Adrenal gland (tissue), 12 donors: ENCODE results near the gene NUP210. TPM values are rescaled to one million over a fixed set of nuclear protein-coding genes. Genes with fewer than 3 reads are reported as not detected.
"Not testable (repeated sequence)": the region's sequence is repeated elsewhere in the genome, so short reads cannot be mapped to it uniquely, and the experiment has no call there.

ENCODE experiments used
- DNase-seq, 7 donors: peaks; one replicate each; pipeline ENCODE4 v3.0.0-alpha.2; 2019 to 2020
- H3K27ac ChIP-seq, 5 donors: fragments of 200-600 bp; sonication (generic) in 4 of 5; 1 replicate in 3 of 5; 2 replicates in 2 of 5; pipeline versions ENCODE4 v1.5.1 to v1.8.0; 2016 to 2020; ENCODE audit warnings: mild to moderate bottlenecking in 1 of 5
- H3K27me3 ChIP-seq: fragments of 200-600 bp; 2 replicates; pipeline ENCODE4 v1.8.0; 2021
- H3K36me3 ChIP-seq, 2 donors: fragments of 200-600 bp; replicated peaks in 1 of 2; 1 replicate in 1 of 2; 2 replicates in 1 of 2; pipeline versions ENCODE4 v1.5.1 to v1.8.0; 2018 to 2022
- H3K4me1 ChIP-seq, 2 donors: fragments of 200-600 bp; replicated peaks in 1 of 2; 1 replicate in 1 of 2; 2 replicates in 1 of 2; pipeline versions ENCODE4 v1.5.1 to v1.8.0; 2018 to 2021
- H3K4me3 ChIP-seq, 4 donors: fragments of 200-600 bp; sonication (generic) in 3 of 4; one replicate each; pipeline ENCODE4 v1.5.1; 2016 to 2018
- H3K9me3 ChIP-seq, 3 donors: fragments of 200-600 bp; sonication (generic) in 1 of 3; replicated peaks in 1 of 3; 1 replicate in 2 of 3; 2 replicates in 1 of 3; pipeline versions ENCODE4 v1.5.1 to v1.8.0; 2016 to 2021
- POLR2A ChIP-seq, 2 donors: fragments of 450-650 bp; IDR thresholded peaks; one replicate each; pipeline ENCODE4 v1.6.1; 2017; ENCODE audit warnings: antibody characterized with exemption in 2 of 2, mild to moderate bottlenecking in 2 of 2, moderate library complexity in 1 of 2
- WGBS, 4 donors: extraction: QIAGEN DNeasy Blood & Tissue Kit in 2 of 4; methylation state at CpG; one replicate each; pipeline versions ENCODE4 v1.1.5 to v1.1.7; 2013 to 2017; 5-methylcytosine and 5-hydroxymethylcytosine counted together
- intact Hi-C, 2 donors: fragments of 100-400 bp; cut with DNase I; formaldehyde crosslinking; loops; one replicate each; pipeline versions ENCODE4 v1.14.1 to v1.15.0; 2022 to 2023
- polyA plus RNA-seq, 3 donors: library from polyadenylated mRNA; stranded (reverse); fragments of 200-250 nt in 2 of 3; fragments of 350-450 nt in 1 of 3; fragmentation: Illumina TruSeq in 1 of 3; extraction: RNeasy Lipid Tissue Mini Kit (QIAGEN cat#74804) in 1 of 3; gene quantifications; one replicate each; pipeline ENCODE4 v1.2.3, GENCODE V29; 2013 to 2014
- total RNA-seq, 9 donors: library from RNA; depleted of rRNA in 4 of 9; stranded (reverse); fragments of >200 nt in 4 of 9; fragments of 120-200 nt in 1 of 9; fragmentation: NEBNext Ultra II Directional in 1 of 9; extraction: Animal tissue kit (Norgen Biotek cat#: 25700) in 1 of 9; gene quantifications; one replicate each; pipeline versions ENCODE4 v1.1.0 to v1.2.4, GENCODE V29; 2013 to 2023
- TF ChIP-seq, protein P1 (sequence below), 6 experiments: fragments of 450-650 bp in 4 of 6; fragments of 200-600 bp in 2 of 6; sonication (generic) in 1 of 6; IDR thresholded peaks; 1 replicate in 5 of 6; 2 replicates in 1 of 6; pipeline versions ENCODE4 v1.5.1 to v1.8.0; 2016 to 2021; ENCODE audit warnings: antibody characterized with exemption in 6 of 6, mild to moderate bottlenecking in 2 of 6, moderate library complexity in 1 of 6
- donor health status: healthy with polysubstance abuse.
- donor health status: Bipolar disorder and iron deficiency.
- donor health status: DM: yes; HTN: yes; CAD: no.
- donor health status: DM: no; HTN: no; CAD: no.
- donor health status: DM: no; HTN: no; CAD: no.
- donor health status: DM: yes; HTN: yes; CAD: no.

NUP210 gene
- total and polyA plus RNA-seq, 12 donors: 3.0 to 15.8 (median 8.6) TPM

DNA sequence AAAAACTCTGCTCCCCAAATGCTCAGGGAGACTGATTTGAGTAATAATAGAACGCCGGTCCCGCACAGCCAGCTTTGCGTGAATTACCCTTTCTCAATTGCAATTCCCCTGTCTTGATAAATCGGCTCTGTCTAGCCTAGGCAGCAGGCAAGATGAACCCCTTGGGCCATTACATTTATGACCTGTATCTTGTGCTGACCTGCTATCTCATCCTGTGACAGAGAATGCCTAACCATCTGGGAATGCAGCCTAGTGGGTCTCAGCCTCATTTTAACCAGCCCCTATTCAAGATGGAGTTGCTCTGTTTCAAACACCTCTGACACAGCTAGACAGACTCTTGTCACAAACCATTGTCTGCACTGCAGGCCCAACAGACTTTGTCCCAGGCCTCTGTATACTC lies 13.8 kb upstream of the NUP210 start:
- intact Hi-C loops: no loop called here
- H3K4me1 ChIP-seq: no peaks in the 10 kb centered on the region
- no peaks in the 10 kb centered on the region for H3K27me3 ChIP-seq
- no peak overlapping the region for H3K4me3 ChIP-seq
- no peak for TF ChIP-seq POLR2A (IDR thresholded peaks at IDR 0.05)
- TF ChIP-seq, protein P1, sequence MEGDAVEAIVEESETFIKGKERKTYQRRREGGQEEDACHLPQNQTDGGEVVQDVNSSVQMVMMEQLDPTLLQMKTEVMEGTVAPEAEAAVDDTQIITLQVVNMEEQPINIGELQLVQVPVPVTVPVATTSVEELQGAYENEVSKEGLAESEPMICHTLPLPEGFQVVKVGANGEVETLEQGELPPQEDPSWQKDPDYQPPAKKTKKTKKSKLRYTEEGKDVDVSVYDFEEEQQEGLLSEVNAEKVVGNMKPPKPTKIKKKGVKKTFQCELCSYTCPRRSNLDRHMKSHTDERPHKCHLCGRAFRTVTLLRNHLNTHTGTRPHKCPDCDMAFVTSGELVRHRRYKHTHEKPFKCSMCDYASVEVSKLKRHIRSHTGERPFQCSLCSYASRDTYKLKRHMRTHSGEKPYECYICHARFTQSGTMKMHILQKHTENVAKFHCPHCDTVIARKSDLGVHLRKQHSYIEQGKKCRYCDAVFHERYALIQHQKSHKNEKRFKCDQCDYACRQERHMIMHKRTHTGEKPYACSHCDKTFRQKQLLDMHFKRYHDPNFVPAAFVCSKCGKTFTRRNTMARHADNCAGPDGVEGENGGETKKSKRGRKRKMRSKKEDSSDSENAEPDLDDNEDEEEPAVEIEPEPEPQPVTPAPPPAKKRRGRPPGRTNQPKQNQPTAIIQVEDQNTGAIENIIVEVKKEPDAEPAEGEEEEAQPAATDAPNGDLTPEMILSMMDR (IDR thresholded peaks at IDR 0.05): no peak
- H3K9me3 ChIP-seq: no peaks in the 10 kb centered on the region
- no peak overlapping the region for H3K27ac ChIP-seq
- no peaks in the 10 kb centered on the region for H3K36me3 ChIP-seq
- no peak for DNase-seq
- WGBS, 4 donors: 80 to 87% (median 81%) methylated on average over 5 of the region's 5 CpGs

DNA sequence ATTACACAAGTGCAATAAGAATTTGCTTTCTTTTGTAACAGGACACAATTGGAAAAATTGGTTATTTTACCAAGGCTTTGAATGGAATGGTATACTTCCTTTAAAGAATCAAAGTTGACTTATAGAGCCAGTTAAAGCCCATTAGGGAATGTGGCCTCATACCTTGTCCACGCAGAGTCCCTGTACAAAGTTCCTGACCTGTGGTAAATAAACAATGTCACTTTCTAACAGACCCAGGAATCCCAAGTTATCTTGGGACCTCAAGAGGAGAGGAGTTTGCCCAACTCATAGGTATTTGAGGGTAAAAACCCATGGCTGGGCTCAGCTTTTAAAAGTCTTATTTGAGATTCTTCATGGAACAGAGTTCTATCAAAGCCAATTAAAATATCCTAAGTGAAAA lies 12.0 kb upstream of the NUP210 start:
- DNase-seq: no peak
- Histone ChIP-seq H3K27me3 (no peaks in the 10 kb centered on the region), H3K4me3 (no peak overlapping the region), H3K4me1 (no peaks in the 10 kb centered on the region), H3K36me3 (no peaks in the 10 kb centered on the region), H3K9me3 (no peaks in the 10 kb centered on the region), H3K27ac (no peak overlapping the region)
- 53 to 98% (median 92%) methylated on average over 1 of the region's 1 CpG for WGBS, 4 donors
- intact Hi-C loops: no loop called here
- TF ChIP-seq POLR2A (IDR thresholded peaks at IDR 0.05): no peak
- TF ChIP-seq, protein P1 (IDR thresholded peaks at IDR 0.05): no peak

DNA sequence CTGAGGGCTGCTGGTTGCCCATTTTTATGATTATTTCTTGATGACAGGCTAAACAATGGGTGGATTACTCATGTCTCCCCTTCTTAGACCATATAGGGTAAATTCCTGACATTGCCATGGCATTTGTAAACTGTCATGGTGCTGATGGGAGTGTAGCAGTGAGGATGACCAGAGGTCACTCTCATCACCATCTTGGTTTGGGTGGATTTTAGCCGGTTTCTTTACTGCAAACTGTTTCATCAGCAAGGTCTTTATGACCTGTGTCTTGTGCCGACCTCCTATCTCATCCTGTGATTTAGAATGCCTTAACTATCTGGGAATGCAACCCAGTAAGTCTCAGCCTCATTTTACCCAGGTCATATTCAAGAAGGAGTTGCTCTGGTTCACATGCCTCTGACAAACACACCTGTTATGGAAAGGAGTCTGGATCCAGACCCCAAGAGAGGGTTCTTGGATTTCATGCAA lies 10.3 kb upstream of the NUP210 start:
- H3K4me1 ChIP-seq, H3K4me3 ChIP-seq, DNase-seq, intact Hi-C loops, H3K27ac ChIP-seq, H3K9me3 ChIP-seq, H3K36me3 ChIP-seq, H3K27me3 ChIP-seq: not testable (repeated sequence)
- WGBS, 4 donors: 70 to 81% (median 79%) methylated on average over 2 of the region's 2 CpGs

DNA sequence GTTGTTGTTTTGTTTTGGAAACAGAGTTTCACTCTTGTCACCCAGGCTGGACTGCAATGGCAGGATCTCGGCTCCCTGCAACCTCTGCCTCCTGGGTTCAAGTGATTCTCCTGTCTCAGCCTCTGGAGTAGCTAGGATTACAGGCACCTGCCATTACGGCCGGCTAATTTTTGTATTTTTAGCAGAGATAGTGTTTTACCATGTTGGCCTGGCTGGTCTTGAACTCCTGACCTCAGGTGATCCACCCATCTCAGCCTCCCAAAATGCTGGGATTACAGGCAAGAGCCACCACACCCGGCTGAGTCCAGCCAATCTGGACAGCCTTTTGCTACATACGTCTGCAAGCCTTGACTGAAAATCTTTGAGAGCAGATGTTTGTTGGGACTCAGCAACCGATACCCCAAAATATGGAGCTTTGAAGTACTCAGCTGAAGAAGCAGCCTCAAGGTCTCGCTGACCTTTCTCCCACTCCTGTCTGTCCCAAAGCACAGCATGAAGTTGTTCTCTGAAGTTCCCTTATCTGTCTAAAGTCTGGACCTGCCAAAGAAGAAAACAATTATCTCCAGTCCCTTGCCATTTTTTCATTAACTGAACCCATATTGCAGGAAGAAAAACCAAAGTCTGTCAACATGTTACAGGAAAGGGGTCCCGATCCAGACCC lies 9.6 kb upstream of the NUP210 start:
- Histone ChIP-seq H3K4me1 (no peaks in the 10 kb centered on the region), H3K27me3 (no peaks in the 10 kb centered on the region), H3K27ac (no peak overlapping the region), H3K36me3 (no peaks in the 10 kb centered on the region), H3K4me3 (no peak overlapping the region), H3K9me3 (no peaks in the 10 kb centered on the region)
- DNase-seq: no peak
- intact Hi-C loops: no loop called here
- TF ChIP-seq, protein P1 (IDR thresholded peaks at IDR 0.05): no peak
- TF ChIP-seq POLR2A (IDR thresholded peaks at IDR 0.05): no peak
- WGBS, 4 donors: 60 to 70% (median 65%) methylated on average over 8 of the region's 8 CpGs

DNA sequence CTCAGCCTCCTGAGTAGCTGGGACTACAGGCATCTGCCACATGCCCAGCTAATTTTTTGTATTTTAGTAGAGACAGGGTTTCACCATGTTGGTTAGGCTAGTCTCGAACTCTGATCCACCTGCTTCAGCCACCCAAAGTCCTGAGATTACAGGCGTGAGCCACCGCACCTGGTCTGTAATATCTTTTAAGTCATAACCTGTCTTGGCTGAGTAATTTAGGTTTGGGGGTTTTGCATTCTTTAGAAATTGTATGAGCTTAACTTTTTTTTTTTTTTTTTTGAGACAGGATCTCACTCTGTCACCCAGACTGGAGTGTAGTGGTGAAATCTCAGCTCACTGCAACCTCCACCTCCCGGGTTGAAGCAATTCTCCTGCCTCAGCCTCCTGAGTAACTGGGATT lies 8.6 kb upstream of the NUP210 start:
- H3K4me1 ChIP-seq, H3K27me3 ChIP-seq, H3K27ac ChIP-seq, DNase-seq, H3K4me3 ChIP-seq, H3K9me3 ChIP-seq, intact Hi-C loops, H3K36me3 ChIP-seq: not testable (repeated sequence)
- WGBS, 4 donors: 71 to 91% (median 79%) methylated on average over 4 of the region's 4 CpGs
